ENCODE measurements around the gene SSH2. TPM values are rescaled to one million over a fixed set of nuclear protein-coding genes. Genes with fewer than 3 reads are reported as not detected.

Gene SSH2
- total RNA-seq, 1 donor = 13.0 TPM

- peak; percentile 91 for TF ChIP-seq CTCF (IDR thresholded peaks at IDR 0.05; ENCODE audit: extremely low read depth, low read depth, low read length)
- peak overlapping the region; percentile 56 for H3K27ac ChIP-seq (ENCODE audit: low read depth, low read length)
- DNase-seq (ENCODE audit: insufficient read length, low spot score, missing footprints) = peak; percentile 99
- no peaks in the 10 kb centered on the region for H3K9me3 ChIP-seq (ENCODE audit: low read depth, low read length)
- H3K4me1 ChIP-seq (ENCODE audit: insufficient read depth, low read length) = peaks cover 10% of the 10 kb centered on the region
- H2AFZ ChIP-seq (ENCODE audit: low read length) = no peak overlapping the region
- H4K20me1 ChIP-seq (ENCODE audit: insufficient read depth, low read length) = peaks cover 43% of the 10 kb centered on the region
- peaks cover 41% of the 10 kb centered on the region for H3K79me2 ChIP-seq (ENCODE audit: insufficient read depth, low read length)
- H3K4me2 ChIP-seq (ENCODE audit: insufficient read depth, low read length) = no peak overlapping the region
- H3K4me3 ChIP-seq (ENCODE audit: insufficient read depth, low read length) = no peak overlapping the region
- no peaks in the 10 kb centered on the region for H3K27me3 ChIP-seq (ENCODE audit: insufficient read depth, low read length)
- H3K36me3 ChIP-seq (ENCODE audit: insufficient read depth, low read length) = peaks cover 32% of the 10 kb centered on the region
Measured at GRCh38 chr17:29579866-29580771, 349.9 kb downstream of the SSH2 start.

- Histone ChIP-seq H3K79me2 (ENCODE audit: insufficient read depth, low read length) (peaks cover 29% of the 10 kb centered on the region), H3K36me3 (ENCODE audit: insufficient read depth, low read length) (peaks cover 41% of the 10 kb centered on the region), H2AFZ (ENCODE audit: low read length) (no peak overlapping the region), H3K4me1 (ENCODE audit: insufficient read depth, low read length) (peaks cover 10% of the 10 kb centered on the region), H3K27ac (ENCODE audit: low read depth, low read length) (no peak overlapping the region), H3K27me3 (ENCODE audit: insufficient read depth, low read length) (no peaks in the 10 kb centered on the region), H3K4me2 (ENCODE audit: insufficient read depth, low read length) (no peak overlapping the region), H3K4me3 (ENCODE audit: insufficient read depth, low read length) (no peak overlapping the region), H3K9me3 (ENCODE audit: low read depth, low read length) (no peaks in the 10 kb centered on the region), H4K20me1 (ENCODE audit: insufficient read depth, low read length) (peaks cover 32% of the 10 kb centered on the region)
- no peak for TF ChIP-seq CTCF (IDR thresholded peaks at IDR 0.05; ENCODE audit: extremely low read depth, low read depth, low read length)
- peak; percentile 77 for DNase-seq (ENCODE audit: insufficient read length, low spot score, missing footprints)
Measured at GRCh38 chr17:29578626-29579485, 351.2 kb downstream of the SSH2 start.

- Histone ChIP-seq H3K9me3 (ENCODE audit: low read depth, low read length) (no peaks in the 10 kb centered on the region), H4K20me1 (ENCODE audit: insufficient read depth, low read length) (peaks cover 20% of the 10 kb centered on the region), H3K4me1 (ENCODE audit: insufficient read depth, low read length) (peaks cover 14% of the 10 kb centered on the region), H3K27ac (ENCODE audit: low read depth, low read length) (no peak overlapping the region), H3K36me3 (ENCODE audit: insufficient read depth, low read length) (peaks cover 49% of the 10 kb centered on the region), H3K79me2 (ENCODE audit: insufficient read depth, low read length) (peaks cover 16% of the 10 kb centered on the region), H3K4me3 (ENCODE audit: insufficient read depth, low read length) (no peak overlapping the region), H3K4me2 (ENCODE audit: insufficient read depth, low read length) (peak overlapping the region; percentile 43), H2AFZ (ENCODE audit: low read length) (peak overlapping the region; percentile 22), H3K27me3 (ENCODE audit: insufficient read depth, low read length) (no peaks in the 10 kb centered on the region)
- TF ChIP-seq CTCF (IDR thresholded peaks at IDR 0.05; ENCODE audit: extremely low read depth, low read depth, low read length) = no peak
- peak; percentile 98 for DNase-seq (ENCODE audit: insufficient read length, low spot score, missing footprints)
Measured at GRCh38 chr17:29577385-29578211, 352.4 kb downstream of the SSH2 start.

All from osteoblast (primary cell).